IMR-90 (cell line): ENCODE measurements around the gene DALRD3. TPM values are rescaled to one million over a fixed set of nuclear protein-coding genes. Genes with fewer than 3 reads are reported as not detected.

Experiments used
- ATAC-seq: fragments of 200-7000 bp; cut with Tn5 transposase; 2 replicates; pipeline ENCODE4 v1.9.1; 2020; ENCODE audit warnings: low read depth, mild to moderate bottlenecking, moderate library complexity
- BruUV-seq: library from RNA; stranded (reverse); fragments of 400-500 nt; replicated peaks from 2 replicates; lab custom pipeline; 2021; lab: Mats Ljungman, UMichigan
- CTCF ChIA-PET: fragments of 300-600 bp; formaldehyde crosslinking; extraction: SDS; loops from one replicate; lab custom pipeline; 2021; ENCODE audit warnings: antibody characterized with exemption; lab: Yijun Ruan, JAX
- POLR2A ChIA-PET: fragments of 300-600 bp; sonication (Branson Sonifier 250); formaldehyde crosslinking; loops from one replicate; lab custom pipeline; 2022; ENCODE audit warnings: antibody characterized with exemption; ENCODE audit not compliant: unreplicated experiment; lab: Charles Lee
- DNase-seq: peaks from one replicate; pipeline ENCODE4 v3.0.0; 2013
- H2AFZ ChIP-seq: replicated peaks from 2 replicates; pipeline ENCODE3; 2013; ENCODE audit warnings: low read length, mild to moderate bottlenecking; ENCODE audit not compliant: poor library complexity
- H2AK5ac ChIP-seq: 2 replicates; pipeline ENCODE4 v1.6.1; 2013; ENCODE audit warnings: low read depth, low read length, inconsistent platforms
- H2AK9ac ChIP-seq: replicated peaks from 2 replicates; pipeline ENCODE3; 2013; ENCODE audit warnings: mild to moderate bottlenecking, low read depth, low read length, moderate library complexity; ENCODE audit not compliant: poor library complexity
- H2BK120ac ChIP-seq: 2 replicates; pipeline ENCODE4 v1.6.1; 2013; ENCODE audit warnings: low read depth, low read length, inconsistent platforms
- H2BK15ac ChIP-seq: 3 replicates; pipeline ENCODE4 v1.6.1; 2013; ENCODE audit warnings: low read depth, low read length, inconsistent platforms
- H2BK20ac ChIP-seq: 2 replicates; pipeline ENCODE4 v1.6.1; 2013; ENCODE audit warnings: low read depth, mild to moderate bottlenecking, inconsistent platforms, low read length, moderate library complexity
- H2BK5ac ChIP-seq: 2 replicates; pipeline ENCODE4 v1.6.1; 2013; ENCODE audit warnings: mild to moderate bottlenecking, low read depth, low read length, inconsistent platforms; ENCODE audit not compliant: poor library complexity, severe bottlenecking
- H3K14ac ChIP-seq: replicated peaks from 2 replicates; pipeline ENCODE4 v1.6.1; 2013; ENCODE audit warnings: low read depth, low read length, inconsistent platforms
- H3K18ac ChIP-seq: 2 replicates; pipeline ENCODE4 v1.6.1; 2013; ENCODE audit warnings: low read depth, low read length, control low read depth
- H3K23ac ChIP-seq: 2 replicates; pipeline ENCODE4 v1.6.1; 2013; ENCODE audit warnings: low read depth, low read length, inconsistent platforms
- H3K27ac ChIP-seq: 2 replicates; pipeline ENCODE4 v1.5.1; 2013; ENCODE audit warnings: mild to moderate bottlenecking, control low read depth, low read length; ENCODE audit not compliant: insufficient read depth
- H3K27me3 ChIP-seq: 2 replicates; pipeline ENCODE4 v1.6.1; 2013; ENCODE audit warnings: low read length; ENCODE audit not compliant: control insufficient read depth, insufficient read depth
- H3K36me3 ChIP-seq: 2 replicates; pipeline ENCODE4 v1.6.1; 2013; ENCODE audit warnings: low read length, mixed read lengths; ENCODE audit not compliant: control insufficient read depth, insufficient read depth
- H3K4ac ChIP-seq: 2 replicates; pipeline ENCODE4 v1.6.1; 2013; ENCODE audit warnings: low read depth, low read length, inconsistent platforms
- H3K4me1 ChIP-seq: 2 replicates; pipeline ENCODE4 v1.6.1; 2013; ENCODE audit warnings: low read length, mixed read lengths; ENCODE audit not compliant: control insufficient read depth, insufficient read depth
- H3K4me2 ChIP-seq: 2 replicates; pipeline ENCODE4 v1.6.1; 2013; ENCODE audit warnings: low read depth, mild to moderate bottlenecking, control low read depth, low read length, moderate library complexity
- H3K4me3 ChIP-seq: 2 replicates; pipeline ENCODE4 v1.5.1; 2013; ENCODE audit warnings: low read depth, mild to moderate bottlenecking, control low read depth, low read length, moderate library complexity; ENCODE audit not compliant: insufficient read depth
- H3K56ac ChIP-seq: 2 replicates; pipeline ENCODE4 v1.6.1; 2013; ENCODE audit warnings: low read length, inconsistent platforms; ENCODE audit not compliant: insufficient read depth; ENCODE audit errors: extremely low read depth
- H3K79me1 ChIP-seq, 2 experiments: 2 replicates each; pipeline ENCODE4 v1.6.1; 2013; ENCODE audit warnings: low read length in 2 of 2, inconsistent platforms in 1 of 2, low read depth in 1 of 2
- H3K9ac ChIP-seq: 2 replicates; pipeline ENCODE4 v1.6.1; 2013; ENCODE audit warnings: low read depth, low read length, control low read depth
- H3K9me1 ChIP-seq: 2 replicates; pipeline ENCODE4 v1.6.1; 2013; ENCODE audit warnings: low read length, inconsistent platforms; ENCODE audit not compliant: insufficient read depth
- H3K9me3 ChIP-seq: 2 replicates; pipeline ENCODE4 v1.6.1; 2013; ENCODE audit warnings: low read length; ENCODE audit not compliant: control insufficient read depth, insufficient read depth
- H4K20me1 ChIP-seq: 2 replicates; pipeline ENCODE4 v1.6.1; 2013; ENCODE audit warnings: low read length, inconsistent platforms; ENCODE audit not compliant: insufficient read depth
- H4K5ac ChIP-seq: 2 replicates; pipeline ENCODE4 v1.6.1; 2013; ENCODE audit warnings: mild to moderate bottlenecking, low read depth, low read length, control low read depth
- H4K8ac ChIP-seq, 2 experiments: 2 replicates each; pipeline ENCODE4 v1.6.1; 2013; ENCODE audit warnings: low read depth in 2 of 2, low read length in 2 of 2, control low read depth in 1 of 2, inconsistent platforms in 1 of 2
- H4K91ac ChIP-seq: 2 replicates; pipeline ENCODE4 v1.6.1; 2013; ENCODE audit warnings: low read depth, low read length, inconsistent platforms; ENCODE audit not compliant: insufficient read depth
- CEBPB ChIP-seq: IDR thresholded peaks from 2 replicates; pipeline ENCODE4 v1.6.1; 2012; ENCODE audit warnings: low read depth, low read length, improper control_type of control experiment
- FOS ChIP-seq: fragments of 150-350 bp; IDR thresholded peaks from 2 replicates; pipeline ENCODE4 v1.6.1; 2016; ENCODE audit warnings: low read depth, low read length
- MAZ ChIP-seq: IDR thresholded peaks from 2 replicates; pipeline ENCODE4 v1.6.1; 2012; ENCODE audit warnings: low read depth, mild to moderate bottlenecking, low read length, improper control_type of control experiment, moderate library complexity, borderline replicate concordance
- NFE2L2 ChIP-seq: fragments of 150-350 bp; IDR thresholded peaks from 2 replicates; pipeline ENCODE4 v1.6.1; 2016; ENCODE audit warnings: low read depth, mild to moderate bottlenecking, low read length
- RCOR1 ChIP-seq: IDR thresholded peaks from 2 replicates; pipeline ENCODE4 v1.6.1; 2012; ENCODE audit warnings: mild to moderate bottlenecking, low read length, improper control_type of control experiment; ENCODE audit not compliant: insufficient replicate concordance
- RFX5 ChIP-seq: IDR thresholded peaks from 2 replicates; pipeline ENCODE4 v1.8.0; 2012; ENCODE audit warnings: low read depth, mild to moderate bottlenecking, low read length, moderate library complexity
- SMC3 ChIP-seq: fragments of 150-350 bp; IDR thresholded peaks from 2 replicates; pipeline ENCODE4 v1.6.1; 2016; ENCODE audit warnings: low read depth, mild to moderate bottlenecking, antibody characterized with exemption, low read length, moderate library complexity
- WGBS, 2 experiments: methylation state at CpG; one replicate each; pipeline versions ENCODE4 v1.1.5 to v1.1.7; 2013; ENCODE audit warnings: missing lambda C conversion rate in 2 of 2; ENCODE audit not compliant: insufficient read length in 1 of 2; ENCODE audit errors: extremely low coverage in 2 of 2; 5-methylcytosine and 5-hydroxymethylcytosine counted together
- dilution Hi-C: fragments of 300-500 bp; cut with HindIII; formaldehyde crosslinking; loops from one replicate; pipeline ENCODE4 v1.14.3; 2018; ENCODE audit warnings: low sequenced_read_pairs; ENCODE audit not compliant: unreplicated experiment
- in situ Hi-C: fragments of 300-500 bp; cut with MboI; formaldehyde crosslinking; loops from 3 replicates; pipeline ENCODE4 v1.14.3; 2019; ENCODE audit warnings: low sequenced_read_pairs, inconsistent platforms, mixed read lengths
- intact Hi-C: fragments of 100-400 bp; cut with micrococcal nuclease; formaldehyde crosslinking; loops from 2 replicates; pipeline ENCODE4 v1.10.0; 2022
- polyA plus RNA-seq, 3 experiments: library from polyadenylated mRNA; depleted of rRNA; stranded (reverse); fragments of >200 nt; gene quantifications; 2 replicates each; pipeline ENCODE4 v1.2.3, GENCODE V29; 2012; ENCODE audit warnings: low replicate concordance in 1 of 3
- total RNA-seq: library from RNA; depleted of rRNA; stranded (reverse); fragments of >200 nt; gene quantifications from 2 replicates; pipeline ENCODE4 v1.2.3, GENCODE V29; 2012

Gene DALRD3
- total and polyA plus RNA-seq, 2 of the 4 experiments (the other 2 are of a cell fraction) = 27.8 to 42.2 TPM

DNA sequence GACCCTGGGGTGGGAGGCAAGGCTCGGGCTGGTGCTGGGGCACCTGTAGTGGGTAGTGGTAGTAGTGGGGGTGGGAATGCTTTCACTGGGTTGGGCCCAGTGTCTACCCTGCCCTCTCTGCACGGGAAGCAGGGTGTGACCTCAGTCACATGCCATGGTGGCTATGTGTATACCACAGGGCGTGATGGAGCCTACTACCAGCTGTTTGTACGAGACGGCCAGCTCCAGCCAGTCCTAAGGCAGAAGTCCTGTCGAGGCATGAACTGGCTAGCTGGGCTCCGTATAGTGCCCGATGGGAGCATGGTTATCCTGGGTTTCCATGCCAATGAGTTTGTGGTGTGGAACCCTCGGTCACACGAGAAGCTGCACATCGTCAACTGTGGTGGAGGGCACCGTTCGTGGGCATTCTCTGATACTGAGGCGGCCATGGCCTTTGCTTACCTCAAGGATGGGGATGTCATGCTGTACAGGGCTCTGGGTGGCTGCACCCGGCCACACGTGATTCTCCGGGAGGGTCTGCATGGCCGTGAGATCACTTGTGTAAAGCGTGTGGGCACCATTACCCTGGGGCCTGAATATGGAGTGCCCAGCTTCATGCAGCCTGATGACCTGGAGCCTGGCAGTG lies 5.2 kb downstream of the DALRD3 start:
- no peak overlapping the region for H3K4ac ChIP-seq
- H3K27ac ChIP-seq = no peak overlapping the region
- no peak for ATAC-seq
- DNase-seq = no peak
- in situ Hi-C loops = no loop called here
- H2AK5ac ChIP-seq = no peak overlapping the region
- no peak overlapping the region for H2BK15ac ChIP-seq
- H4K91ac ChIP-seq = no peak overlapping the region
- no peak overlapping the region for H3K56ac ChIP-seq
- no TSS peak for BruUV-seq
- 90% methylated on average over 15 of the region's 19 CpGs; no CpG with 5 or more reads in 1 of the 2 experiments for WGBS, 2 experiments
- POLR2A ChIA-PET = no interaction called here
- H2BK20ac ChIP-seq = no peak overlapping the region
- no peak overlapping the region for H3K18ac ChIP-seq
- H3K9me3 ChIP-seq = no peaks in the 10 kb centered on the region
- peaks cover 17% of the 10 kb centered on the region for H3K9me1 ChIP-seq
- no peak overlapping the region for H4K8ac ChIP-seq
- H3K4me2 ChIP-seq = no peak overlapping the region
- peaks cover 53% of the 10 kb centered on the region for H3K36me3 ChIP-seq
- peak overlapping the region; percentile 11 for H2AK9ac ChIP-seq
- H3K27me3 ChIP-seq = no peaks in the 10 kb centered on the region
- TF ChIP-seq NFE2L2 (no peak), SMC3 (no peak), FOS (no peak), RFX5 (no peak), MAZ (no peak), CEBPB (no peak), RCOR1 (no peak)
- H3K4me3 ChIP-seq = no peak overlapping the region
- CTCF ChIA-PET = interaction anchor here (0.5 kb wide), 1 partner anchor 362 kb away, joined by 6 read pairs; no protein-coding TSS in a partner anchor
- H2BK120ac ChIP-seq = no peak overlapping the region
- H3K9ac ChIP-seq = no peak overlapping the region
- H2AFZ ChIP-seq = peak overlapping the region; percentile 49
- dilution Hi-C loops = no loop called here
- H4K5ac ChIP-seq = no peak overlapping the region
- peaks cover 11% of the 10 kb centered on the region for H3K4me1 ChIP-seq
- intact Hi-C loops = no loop called here
- peaks cover 12 to 83% of the 10 kb centered on the region in 2 experiments; a peak in 3 of 4 replicates for H3K79me1 ChIP-seq
- H3K23ac ChIP-seq = no peak overlapping the region
- no peak overlapping the region for H3K14ac ChIP-seq
- peaks cover 54% of the 10 kb centered on the region for H4K20me1 ChIP-seq
- H2BK5ac ChIP-seq = no peak overlapping the region
